ENCODE measurements around the gene ALG12. TPM values are rescaled to one million over a fixed set of nuclear protein-coding genes. Genes with fewer than 3 reads are reported as not detected.

The ALG12 gene
- total RNA-seq, 1 experiment from 2014 or later = 29.2 TPM

DNA sequence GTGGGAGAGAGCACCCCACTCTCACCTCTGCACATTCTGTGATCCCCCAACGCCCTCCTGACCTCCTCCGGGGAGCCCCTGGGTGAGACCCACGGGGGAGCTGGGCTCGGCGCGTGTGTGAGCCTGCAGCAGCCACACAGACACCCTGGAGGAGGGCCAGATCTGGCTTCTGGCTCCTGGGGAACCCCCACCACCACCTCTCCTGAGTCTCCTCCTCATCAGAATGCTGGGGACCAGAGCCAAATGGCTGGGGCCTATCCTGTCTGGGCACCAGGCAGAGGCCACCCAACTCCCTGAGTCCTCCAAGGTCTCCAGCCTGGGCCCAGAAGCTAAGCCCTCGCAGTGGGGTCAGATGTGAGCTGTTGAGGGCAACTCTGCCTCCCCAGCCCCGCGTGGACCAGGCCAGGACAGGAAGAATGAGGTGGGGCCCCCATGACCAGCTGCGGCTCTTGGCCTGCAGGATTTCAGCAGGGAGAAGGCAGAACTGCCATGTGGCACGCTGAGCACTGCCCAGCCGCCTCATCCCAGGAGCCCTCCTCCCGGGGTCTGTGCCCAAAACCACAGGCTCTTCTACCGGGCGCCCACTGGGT, 36.8 kb upstream of the ALG12 start (continued):
- TF ChIP-seq, protein P1, sequence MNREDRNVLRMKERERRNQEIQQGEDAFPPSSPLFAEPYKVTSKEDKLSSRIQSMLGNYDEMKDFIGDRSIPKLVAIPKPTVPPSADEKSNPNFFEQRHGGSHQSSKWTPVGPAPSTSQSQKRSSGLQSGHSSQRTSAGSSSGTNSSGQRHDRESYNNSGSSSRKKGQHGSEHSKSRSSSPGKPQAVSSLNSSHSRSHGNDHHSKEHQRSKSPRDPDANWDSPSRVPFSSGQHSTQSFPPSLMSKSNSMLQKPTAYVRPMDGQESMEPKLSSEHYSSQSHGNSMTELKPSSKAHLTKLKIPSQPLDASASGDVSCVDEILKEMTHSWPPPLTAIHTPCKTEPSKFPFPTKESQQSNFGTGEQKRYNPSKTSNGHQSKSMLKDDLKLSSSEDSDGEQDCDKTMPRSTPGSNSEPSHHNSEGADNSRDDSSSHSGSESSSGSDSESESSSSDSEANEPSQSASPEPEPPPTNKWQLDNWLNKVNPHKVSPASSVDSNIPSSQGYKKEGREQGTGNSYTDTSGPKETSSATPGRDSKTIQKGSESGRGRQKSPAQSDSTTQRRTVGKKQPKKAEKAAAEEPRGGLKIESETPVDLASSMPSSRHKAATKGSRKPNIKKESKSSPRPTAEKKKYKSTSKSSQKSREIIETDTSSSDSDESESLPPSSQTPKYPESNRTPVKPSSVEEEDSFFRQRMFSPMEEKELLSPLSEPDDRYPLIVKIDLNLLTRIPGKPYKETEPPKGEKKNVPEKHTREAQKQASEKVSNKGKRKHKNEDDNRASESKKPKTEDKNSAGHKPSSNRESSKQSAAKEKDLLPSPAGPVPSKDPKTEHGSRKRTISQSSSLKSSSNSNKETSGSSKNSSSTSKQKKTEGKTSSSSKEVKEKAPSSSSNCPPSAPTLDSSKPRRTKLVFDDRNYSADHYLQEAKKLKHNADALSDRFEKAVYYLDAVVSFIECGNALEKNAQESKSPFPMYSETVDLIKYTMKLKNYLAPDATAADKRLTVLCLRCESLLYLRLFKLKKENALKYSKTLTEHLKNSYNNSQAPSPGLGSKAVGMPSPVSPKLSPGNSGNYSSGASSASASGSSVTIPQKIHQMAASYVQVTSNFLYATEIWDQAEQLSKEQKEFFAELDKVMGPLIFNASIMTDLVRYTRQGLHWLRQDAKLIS (CRISPR knock-in tag; IDR thresholded peaks at IDR 0.05; ENCODE audit: borderline replicate concordance) = no peak
- no peak for TF ChIP-seq ZNF317 (CRISPR knock-in tag; IDR thresholded peaks at IDR 0.05; ENCODE audit: borderline replicate concordance, low read depth)
- no peak for TF ChIP-seq ZNF396 (CRISPR knock-in tag; IDR thresholded peaks at IDR 0.05; ENCODE audit: borderline replicate concordance)
- TF ChIP-seq SMAD4 (CRISPR knock-in tag; IDR thresholded peaks at IDR 0.05) = no peak

GRCh38 chr22:49954354-49954753, 36.1 kb upstream of the ALG12 start:
- no peak overlapping the region for H3K27ac Mint-ChIP-seq
- H3K4me3 Mint-ChIP-seq = no peak overlapping the region
- no peaks in the 10 kb centered on the region for H3K36me3 Mint-ChIP-seq
- ATAC-seq (no peak), DNase-seq (ENCODE audit: low spot score) (no peak)
- TF ChIP-seq FOXP4 (CRISPR knock-in tag; IDR thresholded peaks at IDR 0.05) (no peak), ATF1 (CRISPR knock-in tag; IDR thresholded peaks at IDR 0.05) (no peak), ZNF263 (CRISPR knock-in tag; IDR thresholded peaks at IDR 0.05; ENCODE audit: low read depth) (no peak), PRRX2 (CRISPR knock-in tag; IDR thresholded peaks at IDR 0.05) (no peak), ZSCAN18 (CRISPR knock-in tag; IDR thresholded peaks at IDR 0.05) (no peak), EMX1 (CRISPR knock-in tag; IDR thresholded peaks at IDR 0.05) (no peak)
- H3K27me3 Mint-ChIP-seq (ENCODE audit: low read depth) = no peaks in the 10 kb centered on the region; the same call in 1 of the 2 replicates
- no peaks in the 10 kb centered on the region; the same call in 1 of the 2 replicates for H3K4me1 Mint-ChIP-seq
- CTCF ChIA-PET = interaction anchor here (1.5 kb wide), 1 partner anchor 76 kb away, joined by 6 read pairs; no protein-coding TSS in a partner anchor
- no peaks in the 10 kb centered on the region for H3K9me3 Mint-ChIP-seq
- POLR2A ChIA-PET = no interaction called here

- no peak overlapping the region for H3K4me3 Mint-ChIP-seq
- H3K36me3 Mint-ChIP-seq = no peaks in the 10 kb centered on the region
- ChIA-PET CTCF (interaction anchor here (3.6 kb wide), 1 partner anchor 76 kb away, joined by 15 read pairs; no protein-coding TSS in a partner anchor), POLR2A (no interaction called here)
- no peak for DNase-seq (ENCODE audit: low spot score)
- no peak overlapping the region for H3K27ac Mint-ChIP-seq
- H3K9me3 Mint-ChIP-seq = no peaks in the 10 kb centered on the region
- no peaks in the 10 kb centered on the region; the same call in 1 of the 2 replicates for H3K4me1 Mint-ChIP-seq
- ATAC-seq = no peak
- H3K27me3 Mint-ChIP-seq (ENCODE audit: low read depth) = no peaks in the 10 kb centered on the region
- TF ChIP-seq FOXP1 (CRISPR knock-in tag; IDR thresholded peaks at IDR 0.05; ENCODE audit: borderline replicate concordance) (no peak), NR3C1 (CRISPR knock-in tag; conservative IDR thresholded peaks at IDR 0.05; ENCODE audit: low read depth) (no peak), ATF3 (CRISPR knock-in tag; conservative IDR thresholded peaks at IDR 0.05) (no peak), EMX1 (CRISPR knock-in tag; IDR thresholded peaks at IDR 0.05) (no peak), RORB (CRISPR knock-in tag; IDR thresholded peaks at IDR 0.05) (no peak), AR (CRISPR knock-in tag; IDR thresholded peaks at IDR 0.05) (no peak), E2F4 (CRISPR knock-in tag; IDR thresholded peaks at IDR 0.05; ENCODE audit: borderline replicate concordance, low read depth) (no peak)
Measured at GRCh38 chr22:49953680-49954344, 35.6 kb upstream of the ALG12 start.

All from WTC11 (cell line).